ENCODE measurements around the gene NCDN.

The NCDN gene

DNA sequence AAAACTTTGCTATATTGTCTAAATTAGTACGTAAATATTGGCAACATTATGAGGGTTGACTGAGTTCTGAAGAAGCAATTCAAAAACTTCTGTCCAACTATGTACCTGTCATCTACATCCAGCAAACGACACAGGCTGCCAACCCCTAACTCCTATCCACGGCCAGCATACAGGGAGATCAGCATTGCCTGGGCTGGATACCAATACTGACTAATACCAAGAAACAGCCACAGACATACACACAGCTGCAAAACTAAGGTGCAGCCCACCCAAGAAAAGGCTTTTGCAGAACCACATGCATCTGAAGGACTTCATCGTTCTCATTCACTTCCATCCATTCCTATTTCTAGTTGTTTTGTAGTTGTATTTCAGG, 2.4 kb upstream of the NCDN start:
- no peak for DNase-seq

DNA sequence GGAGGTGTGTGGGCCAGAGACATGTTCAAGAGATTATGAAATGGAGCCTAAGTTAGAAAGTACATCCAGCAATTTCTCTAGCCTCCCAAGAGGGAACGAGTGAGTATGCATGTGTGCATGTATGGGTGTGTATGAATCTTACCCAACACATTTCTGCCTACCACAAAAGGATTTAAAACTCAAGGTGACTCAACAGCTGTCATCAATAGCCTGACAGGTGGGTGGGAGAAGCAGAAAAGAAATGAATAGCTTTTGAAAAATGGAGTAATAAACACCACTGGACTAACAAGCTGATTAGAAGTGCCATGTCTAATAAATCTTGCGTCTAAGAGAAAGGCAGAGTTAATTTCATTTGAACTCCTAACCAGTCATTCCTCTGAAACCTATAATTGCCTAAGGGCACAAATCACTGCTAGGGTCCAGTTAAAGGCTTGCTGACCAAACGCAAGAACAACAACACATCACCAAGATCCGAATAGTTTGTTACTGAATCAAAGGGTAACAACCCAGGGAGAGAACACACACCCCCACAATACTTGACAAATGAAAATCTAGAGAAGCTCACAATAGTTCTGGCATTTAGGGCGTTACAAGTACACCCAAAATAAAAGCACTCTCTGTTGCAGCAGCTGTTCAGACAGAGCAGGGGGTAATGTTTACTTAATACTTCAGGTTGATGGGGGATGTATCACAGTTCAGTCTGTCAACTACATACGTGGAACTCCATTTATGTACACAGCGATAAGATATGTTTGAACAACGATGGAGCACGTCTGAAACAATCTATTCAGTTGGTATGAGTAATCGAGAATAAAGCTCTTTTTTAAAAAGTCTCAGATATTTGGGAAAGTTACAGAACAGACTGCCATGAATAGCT, 1.8 kb upstream of the NCDN start:
- DNase-seq: peak; percentile 87

DNA sequence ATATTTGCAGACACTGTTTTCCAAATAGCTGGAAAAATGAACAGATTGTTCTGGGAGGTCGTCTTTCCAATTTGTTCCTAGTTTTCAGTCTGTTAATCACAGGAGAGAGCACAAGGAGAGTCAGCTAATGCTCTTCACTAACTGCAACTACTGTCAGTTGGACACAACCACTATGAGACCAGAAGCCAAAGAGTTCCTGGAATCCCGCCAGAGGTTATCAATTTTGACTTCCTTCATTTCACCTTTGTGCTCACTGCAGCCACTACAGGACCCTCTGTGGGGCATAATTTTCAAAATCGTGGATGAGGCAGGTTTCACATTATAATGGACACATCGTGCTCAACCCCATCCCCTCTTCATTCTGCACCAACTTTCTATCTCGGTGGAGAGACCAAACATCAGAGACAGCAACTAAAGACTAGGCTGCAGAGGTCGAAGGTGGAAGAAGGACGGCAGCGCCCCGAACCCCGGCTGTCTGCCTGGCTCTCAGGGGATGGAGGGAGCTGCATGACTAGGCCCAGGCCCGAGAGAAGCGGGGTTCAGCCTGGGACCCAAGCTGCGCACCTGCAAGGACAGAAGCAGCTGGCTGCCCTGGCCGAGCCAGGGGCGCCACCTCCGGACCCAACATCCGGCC, 998 bp upstream of the NCDN start:
- DNase-seq: peak; percentile 55

DNA sequence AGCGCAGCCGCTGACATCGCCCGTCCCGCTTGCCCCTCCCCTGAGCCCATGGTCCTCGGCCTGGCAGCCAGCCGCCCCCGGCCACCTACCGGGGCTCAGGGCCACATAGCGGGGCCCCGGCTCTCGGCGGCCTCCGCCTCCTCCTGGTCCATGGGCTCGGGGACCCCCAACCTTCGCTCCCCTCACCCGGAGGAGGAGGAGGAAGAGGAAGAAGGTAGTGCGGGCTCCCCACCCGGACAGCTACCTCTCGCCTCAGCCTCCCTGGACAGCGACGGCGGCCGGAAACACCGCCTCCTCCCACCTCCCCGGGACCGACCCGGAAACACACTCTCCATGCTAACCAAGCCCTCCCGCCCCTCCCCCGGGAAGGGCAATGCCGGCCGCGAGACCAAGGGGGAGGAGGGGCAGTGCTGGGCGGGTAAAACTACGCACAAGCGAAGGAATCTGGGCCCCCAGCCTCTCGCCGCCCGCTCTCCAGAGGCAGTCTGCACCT, 435 bp upstream of the NCDN start, which contains the start of gene KIAA0319L:
Gene KIAA0319L (minus strand): TSS at position 286 of the 493 bp plus-strand sequence. CDS start 2,912 bp downstream, outside the sequence.
- DNase-seq: peak; percentile 59

DNA sequence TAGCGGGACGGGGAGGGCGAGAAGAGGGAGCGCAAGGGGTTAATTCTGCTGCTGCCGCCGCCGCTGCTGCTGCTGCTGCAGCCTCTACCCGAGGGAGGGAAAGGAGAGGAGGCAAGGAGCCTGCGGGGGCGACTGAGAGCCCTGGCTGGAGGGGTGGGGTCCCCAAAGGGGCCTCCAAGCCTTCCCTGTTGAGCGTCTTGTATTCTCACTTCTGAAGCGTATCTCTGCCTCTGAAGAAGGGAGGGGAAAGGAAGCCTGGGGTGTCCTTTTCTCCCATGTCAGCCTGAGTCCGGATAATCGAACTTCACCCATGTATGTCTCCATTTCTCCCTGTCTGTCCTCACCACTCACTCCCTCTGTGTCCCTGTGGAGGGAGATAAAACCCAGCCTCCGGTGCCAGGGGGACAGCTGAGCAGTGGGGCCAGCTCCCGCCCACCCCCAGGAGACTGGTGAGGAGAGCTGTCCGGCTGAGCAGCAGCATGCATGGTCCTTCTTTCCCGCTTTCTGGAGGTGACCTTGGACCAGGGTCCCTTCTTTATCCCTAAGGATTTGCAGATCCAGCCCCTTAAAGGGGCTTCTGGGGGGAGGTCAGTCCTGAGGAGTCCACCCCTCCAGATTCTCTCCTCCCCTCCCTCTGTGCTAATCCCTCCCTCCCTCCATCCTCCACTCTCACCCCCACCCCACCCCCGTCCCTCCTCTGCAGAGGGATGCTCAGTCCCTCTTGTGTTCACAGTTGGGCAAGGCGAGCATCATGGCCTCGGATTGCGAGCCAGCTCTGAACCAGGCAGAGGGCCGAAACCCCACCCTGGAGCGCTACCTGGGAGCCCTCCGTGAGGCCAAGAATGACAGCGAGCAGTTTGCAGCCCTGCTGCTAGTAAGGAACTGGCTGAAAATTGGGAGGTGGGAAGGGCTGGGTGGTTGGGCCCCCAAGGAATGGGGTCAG, 1.0 kb downstream of the NCDN start:
- DNase-seq: no peak

DNA sequence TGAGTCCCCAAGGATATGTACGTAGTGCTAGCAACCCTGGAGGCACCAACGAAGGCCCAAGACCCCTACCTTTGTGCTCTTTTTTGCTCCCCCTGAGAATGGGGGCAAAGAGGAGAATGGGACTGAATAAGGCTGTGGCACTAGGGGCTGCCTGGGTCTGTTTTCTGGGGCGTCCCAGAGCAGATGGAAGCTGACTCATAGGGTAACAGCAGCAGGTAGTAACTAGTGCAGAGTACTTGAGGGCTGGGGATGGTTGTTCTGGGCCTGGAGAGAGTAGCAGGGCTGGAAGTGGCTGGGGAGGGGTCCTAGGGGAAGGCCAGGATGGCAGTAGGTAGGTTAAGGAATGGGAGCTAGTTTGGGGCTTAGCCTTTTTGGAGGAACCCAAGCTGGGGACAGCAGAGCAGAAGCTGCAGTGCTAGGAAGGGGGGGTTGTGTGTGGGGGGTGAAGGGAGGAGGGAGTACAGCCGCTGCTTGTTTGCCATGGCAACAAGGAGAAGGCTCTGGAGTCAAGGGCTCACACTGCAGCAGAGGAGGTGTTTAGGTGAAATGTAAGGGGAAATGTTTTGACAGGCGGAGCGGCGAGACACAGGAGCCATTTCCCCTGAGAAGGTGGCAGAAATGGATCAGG, 1.8 kb downstream of the NCDN start:
- no peak for DNase-seq

DNA sequence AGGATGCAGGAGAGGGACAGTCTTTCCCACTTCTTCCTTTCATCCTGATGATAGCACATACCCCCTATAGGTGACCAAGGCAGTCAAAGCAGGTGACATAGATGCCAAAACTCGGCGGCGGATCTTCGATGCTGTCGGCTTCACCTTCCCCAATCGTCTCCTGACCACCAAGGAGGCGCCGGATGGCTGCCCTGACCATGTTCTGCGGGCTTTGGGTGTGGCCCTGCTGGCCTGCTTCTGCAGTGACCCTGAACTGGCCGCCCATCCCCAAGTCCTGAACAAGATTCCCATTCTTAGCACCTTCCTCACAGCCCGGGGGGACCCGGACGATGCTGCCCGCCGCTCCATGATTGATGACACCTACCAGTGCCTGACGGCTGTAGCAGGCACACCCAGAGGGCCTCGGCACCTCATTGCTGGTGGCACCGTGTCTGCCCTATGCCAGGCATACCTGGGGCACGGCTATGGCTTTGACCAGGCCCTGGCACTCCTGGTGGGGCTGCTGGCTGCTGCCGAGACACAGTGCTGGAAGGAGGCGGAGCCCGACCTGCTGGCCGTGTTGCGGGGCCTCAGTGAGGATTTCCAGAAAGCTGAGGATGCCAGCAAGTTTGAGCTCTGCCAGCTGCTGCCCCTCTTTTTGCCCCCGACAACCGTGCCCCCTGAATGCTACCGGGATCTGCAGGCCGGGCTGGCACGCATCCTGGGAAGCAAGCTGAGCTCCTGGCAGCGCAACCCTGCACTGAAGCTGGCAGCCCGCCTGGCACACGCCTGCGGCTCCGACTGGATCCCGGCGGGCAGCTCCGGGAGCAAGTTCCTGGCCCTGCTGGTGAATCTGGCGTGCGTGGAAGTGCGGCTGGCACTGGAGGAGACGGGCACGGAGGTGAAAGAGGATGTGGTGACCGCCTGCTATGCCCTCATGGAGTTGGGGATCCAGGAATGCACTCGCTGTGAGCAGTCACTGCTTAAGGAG, 2.9 kb downstream of the NCDN start:
- DNase-seq: peak; percentile 17

DNA sequence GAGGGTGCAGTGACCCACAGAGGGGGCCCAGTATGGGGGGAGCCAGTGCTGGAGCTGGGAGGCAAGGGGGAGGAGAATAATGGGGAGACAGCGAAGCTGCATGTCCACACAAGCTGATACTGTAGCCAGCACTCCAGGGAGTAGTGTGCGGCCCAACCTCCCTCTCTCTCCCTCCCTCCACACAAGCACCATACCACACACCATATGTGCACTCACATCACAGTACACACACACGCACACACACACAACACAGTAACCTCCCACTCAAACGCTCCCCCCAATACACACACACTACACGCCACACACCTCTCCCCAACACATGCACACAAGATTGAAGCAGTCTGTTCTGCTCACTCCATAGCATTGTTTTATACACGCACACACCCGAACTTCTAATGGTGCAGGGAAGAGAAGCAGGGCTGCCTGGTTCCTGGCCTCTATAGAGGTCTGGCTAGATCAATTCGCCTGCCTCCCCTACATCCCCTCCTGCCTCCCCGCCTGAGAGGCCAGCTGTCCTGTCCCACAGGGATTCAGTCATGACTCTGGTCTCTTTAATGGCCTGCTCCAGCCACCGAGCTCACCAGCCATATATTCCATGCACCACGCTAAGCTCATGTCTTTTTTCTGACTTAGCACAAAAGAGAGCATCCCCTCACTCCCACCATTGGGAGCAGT, 3.8 kb downstream of the NCDN start:
- DNase-seq: no peak

DNA sequence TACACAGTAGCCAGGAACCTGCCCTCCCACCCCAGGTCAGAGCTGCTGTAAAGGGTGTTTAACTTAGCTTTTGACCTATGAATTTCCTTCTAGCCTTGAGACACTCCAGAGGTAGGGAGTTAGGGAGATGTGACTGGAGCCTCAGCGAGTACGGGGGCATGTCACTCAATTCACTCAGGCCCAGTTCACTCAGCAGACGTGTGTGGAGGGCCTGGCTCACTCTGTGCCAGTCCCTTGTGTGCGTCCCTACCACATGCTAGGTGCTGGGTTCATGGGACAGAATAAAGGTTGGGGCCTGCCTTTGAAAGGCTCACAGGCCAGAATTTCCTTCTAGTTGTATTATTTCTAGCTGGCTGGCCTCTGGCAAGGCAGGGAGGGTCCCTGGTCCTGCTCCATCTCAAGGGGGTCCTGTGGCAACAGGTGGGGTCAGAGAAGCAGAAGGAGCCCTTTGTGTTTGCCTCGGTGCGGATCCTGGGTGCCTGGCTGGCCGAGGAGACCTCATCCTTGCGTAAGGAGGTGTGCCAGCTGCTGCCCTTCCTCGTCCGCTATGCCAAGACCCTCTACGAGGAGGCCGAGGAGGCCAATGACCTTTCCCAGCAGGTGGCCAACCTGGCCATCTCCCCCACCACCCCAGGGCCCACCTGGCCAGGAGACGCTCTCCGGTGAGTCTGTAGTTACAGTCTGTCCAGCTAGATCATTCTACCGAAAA, 4.5 kb downstream of the NCDN start:
- DNase-seq: no peak

DNA sequence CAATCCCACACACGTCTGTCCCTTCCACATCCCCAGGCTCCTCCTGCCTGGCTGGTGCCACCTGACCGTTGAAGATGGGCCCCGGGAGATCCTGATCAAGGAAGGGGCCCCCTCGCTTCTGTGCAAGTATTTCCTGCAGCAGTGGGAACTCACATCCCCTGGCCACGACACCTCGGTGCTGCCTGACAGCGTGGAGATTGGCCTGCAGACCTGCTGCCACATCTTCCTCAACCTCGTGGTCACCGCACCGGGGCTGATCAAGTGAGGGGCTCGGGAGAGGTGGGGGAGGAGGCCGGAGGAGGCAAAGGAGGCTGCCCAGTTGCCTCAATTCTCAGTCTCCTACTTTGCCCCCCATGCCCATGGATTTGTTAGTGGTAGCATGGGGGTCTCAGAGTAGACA, 5.6 kb downstream of the NCDN start:
- no peak for DNase-seq

DNA sequence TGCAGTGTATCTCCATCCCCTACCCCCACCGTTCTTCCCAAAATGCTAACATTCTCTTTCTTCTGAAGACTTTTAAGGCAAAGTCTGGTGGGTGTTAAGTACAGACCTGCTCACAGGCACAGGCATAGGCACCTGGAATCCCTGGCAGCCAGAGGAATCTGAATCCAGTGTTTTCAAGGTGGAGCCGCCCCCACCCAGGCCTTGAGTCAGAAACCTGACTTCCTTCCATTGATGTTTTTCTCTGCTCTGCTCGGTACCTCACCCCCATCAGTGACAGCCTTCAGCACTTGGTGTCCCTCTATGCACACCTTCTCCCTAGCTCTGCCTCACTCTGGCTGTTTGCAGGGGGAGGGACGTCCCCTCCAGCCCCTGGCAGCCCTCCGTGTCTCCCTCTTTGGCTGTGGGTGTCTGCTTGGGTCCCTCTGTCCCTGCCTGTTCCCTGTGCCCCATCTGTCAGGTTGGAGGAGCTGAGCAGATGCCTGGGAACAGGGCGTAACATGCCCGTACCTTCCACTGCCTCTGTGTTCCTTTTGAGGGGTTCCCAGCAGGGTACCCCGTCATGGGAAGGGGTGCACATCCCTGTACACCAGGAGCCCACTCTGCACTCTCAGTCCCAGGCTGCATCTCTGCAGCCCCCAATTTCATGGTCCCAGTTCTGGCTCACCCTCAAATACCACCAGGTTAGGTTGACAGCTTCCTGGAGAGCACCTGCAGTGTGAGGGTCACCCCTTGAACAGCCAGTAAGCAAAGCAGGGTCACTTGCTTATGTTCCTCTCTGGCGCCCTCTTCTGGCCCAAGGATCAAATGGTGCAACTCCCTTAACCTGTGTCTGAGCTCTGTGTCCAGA, 6.7 kb downstream of the NCDN start:
- DNase-seq: no peak

DNA sequence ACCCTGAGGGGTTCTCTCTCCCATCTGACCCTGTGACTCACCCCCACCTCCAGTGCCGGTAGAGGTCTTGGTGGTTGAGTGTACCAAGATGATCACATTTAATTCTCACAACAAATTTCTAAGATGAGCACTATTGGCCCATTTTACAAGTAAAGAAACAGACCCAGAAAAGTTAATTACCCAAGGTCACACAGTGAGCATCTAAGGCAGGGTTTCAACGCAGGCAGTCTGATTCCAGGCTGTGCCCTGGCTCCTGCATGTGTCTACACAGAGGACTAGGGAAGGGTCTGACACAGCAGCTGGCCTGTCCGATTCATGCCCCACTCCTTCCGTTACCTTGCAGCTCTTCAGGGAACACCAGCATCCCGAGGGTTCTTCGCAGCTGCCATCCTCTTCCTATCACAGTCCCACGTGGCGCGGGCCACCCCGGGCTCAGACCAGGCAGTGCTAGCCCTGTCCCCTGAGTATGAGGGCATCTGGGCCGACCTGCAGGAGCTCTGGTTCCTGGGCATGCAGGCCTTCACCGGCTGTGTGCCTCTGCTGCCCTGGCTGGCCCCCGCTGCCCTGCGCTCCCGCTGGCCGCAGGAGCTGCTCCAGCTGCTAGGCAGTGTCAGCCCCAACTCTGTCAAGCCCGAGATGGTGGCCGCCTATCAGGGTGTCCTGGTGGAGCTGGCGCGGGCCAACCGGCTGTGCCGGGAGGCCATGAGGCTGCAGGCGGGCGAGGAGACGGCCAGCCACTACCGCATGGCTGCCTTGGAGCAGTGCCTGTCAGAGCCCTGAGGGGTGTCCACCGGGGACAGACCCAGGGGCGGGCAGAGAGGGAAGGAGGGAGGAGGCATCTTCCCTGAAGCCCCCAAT, 7.5 kb downstream of the NCDN start:
- DNase-seq: no peak

DNA sequence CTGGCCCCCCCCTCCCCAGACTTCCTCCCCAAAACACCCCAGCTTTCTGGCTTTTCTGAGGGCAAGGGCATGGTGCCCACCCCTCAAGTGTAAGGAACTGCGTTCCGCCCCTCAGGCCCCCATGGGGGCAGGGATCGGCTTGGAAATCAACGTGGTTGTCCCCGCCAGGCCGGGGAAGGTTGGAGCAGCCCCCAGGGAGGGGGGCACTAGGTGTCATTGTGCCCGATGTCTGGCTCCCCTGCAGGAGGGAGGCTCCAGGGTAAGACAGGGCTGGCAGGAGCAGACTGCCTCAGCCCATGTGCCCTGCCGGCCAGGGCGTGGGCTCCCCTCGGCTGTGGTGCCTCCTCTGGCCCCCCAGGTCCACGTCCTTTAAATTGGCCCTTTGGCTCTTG, 8.1 kb downstream of the NCDN start:
- DNase-seq: no peak

DNA sequence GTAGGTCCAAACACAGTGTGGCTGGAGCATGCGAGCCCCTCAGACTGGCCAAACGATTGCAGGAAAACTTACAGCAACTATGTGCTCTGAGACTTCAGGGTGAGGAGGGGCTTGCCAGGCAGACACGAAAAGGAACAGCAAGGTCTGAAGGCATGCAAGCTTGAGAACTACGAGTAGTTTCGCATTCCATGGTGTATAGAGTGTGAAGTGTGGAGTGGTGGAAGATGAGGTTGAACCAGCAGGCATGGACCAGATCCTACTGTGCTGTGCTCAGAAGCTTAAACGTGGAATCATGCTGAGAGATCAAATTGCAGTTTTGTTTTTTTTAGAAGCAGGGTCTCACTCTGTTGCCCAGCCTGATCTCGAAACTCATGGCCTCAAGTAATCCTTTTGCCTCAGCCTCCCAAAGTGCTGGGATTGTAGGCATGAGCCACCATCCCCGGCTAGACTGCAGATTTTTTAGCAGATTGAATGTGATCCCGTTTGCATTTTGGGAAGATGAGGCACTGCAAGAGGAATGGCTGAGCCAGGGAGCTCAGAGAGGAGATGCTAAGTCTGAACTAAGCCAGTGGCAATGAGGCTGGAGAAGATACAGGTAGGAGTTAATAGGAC, 10.5 kb downstream of the NCDN start:
- no peak for DNase-seq

DNA sequence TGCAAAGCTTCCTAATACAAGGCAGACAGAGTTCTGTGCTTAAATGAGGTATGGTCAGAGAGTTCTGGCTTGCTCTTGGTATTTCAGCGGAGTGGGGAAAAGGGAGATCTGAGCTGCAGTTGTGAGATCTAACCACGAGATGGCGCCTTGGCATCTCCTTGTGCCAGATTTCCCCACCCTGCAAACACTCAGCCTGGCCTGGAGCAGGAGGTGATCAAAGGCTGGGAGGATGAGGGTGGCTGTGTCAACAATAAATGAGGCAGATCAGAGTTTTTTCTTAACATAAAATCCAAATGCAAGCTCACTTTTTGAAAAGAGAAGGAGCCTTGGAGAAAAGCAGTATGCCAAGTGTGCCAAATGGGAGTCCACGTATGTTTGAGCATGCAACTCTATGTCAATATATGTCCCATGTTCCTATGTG, 11.4 kb downstream of the NCDN start:
- peak; percentile 29 for DNase-seq

DNA sequence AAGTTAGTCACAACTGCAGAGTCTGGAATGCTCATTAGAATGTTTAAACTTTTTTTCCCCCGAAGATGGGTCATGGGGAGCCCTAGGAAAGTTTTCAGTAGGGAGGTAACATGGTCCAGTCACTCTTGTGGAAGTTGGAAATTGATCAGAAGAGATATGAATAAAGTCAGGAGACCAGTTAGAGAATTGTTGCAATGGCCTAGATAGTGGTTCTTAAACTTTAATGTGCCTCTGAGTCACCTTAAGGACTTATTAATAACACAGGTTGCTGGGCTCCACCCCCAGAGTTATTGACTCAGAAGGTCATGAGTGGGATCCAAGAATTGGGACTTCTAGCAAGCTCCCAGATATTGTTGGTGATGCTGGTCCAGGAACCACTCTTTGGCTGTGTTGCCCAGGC, 12.3 kb downstream of the NCDN start:
- no peak for DNase-seq

DNA sequence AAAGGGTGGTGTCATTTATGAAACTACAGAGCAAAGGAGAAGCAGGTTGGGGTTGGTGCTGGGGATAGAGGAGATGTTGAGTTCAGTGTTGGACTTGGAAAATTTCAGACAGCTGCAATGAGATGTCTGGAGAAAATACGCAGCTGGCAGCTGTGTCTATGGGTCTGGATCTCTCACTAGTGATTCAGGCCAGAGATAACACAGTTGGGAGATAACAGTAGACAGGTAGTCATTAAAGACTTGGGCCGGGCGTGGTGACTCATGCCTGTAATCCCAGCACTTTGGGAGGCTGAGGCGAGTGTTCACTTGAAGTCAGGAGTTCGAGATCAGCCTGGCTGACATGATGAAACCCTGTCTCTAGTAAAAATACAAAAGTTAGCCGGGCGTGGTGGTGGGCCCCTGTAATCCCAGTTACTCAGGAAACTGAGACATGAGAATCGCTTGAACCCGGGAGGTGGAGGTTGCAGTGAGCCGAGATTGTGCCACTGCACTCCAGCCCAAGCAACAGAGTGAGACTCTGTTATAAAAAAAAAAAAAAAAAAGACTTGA, 13.1 kb downstream of the NCDN start:
- DNase-seq: no peak
